ENCODE data around the gene TANC2.

Gene TANC2

GRCh38 chr17:62950067-62950466 is 16.0 kb upstream of the TANC2 start (continued):
- TF ChIP-seq, protein P1, sequence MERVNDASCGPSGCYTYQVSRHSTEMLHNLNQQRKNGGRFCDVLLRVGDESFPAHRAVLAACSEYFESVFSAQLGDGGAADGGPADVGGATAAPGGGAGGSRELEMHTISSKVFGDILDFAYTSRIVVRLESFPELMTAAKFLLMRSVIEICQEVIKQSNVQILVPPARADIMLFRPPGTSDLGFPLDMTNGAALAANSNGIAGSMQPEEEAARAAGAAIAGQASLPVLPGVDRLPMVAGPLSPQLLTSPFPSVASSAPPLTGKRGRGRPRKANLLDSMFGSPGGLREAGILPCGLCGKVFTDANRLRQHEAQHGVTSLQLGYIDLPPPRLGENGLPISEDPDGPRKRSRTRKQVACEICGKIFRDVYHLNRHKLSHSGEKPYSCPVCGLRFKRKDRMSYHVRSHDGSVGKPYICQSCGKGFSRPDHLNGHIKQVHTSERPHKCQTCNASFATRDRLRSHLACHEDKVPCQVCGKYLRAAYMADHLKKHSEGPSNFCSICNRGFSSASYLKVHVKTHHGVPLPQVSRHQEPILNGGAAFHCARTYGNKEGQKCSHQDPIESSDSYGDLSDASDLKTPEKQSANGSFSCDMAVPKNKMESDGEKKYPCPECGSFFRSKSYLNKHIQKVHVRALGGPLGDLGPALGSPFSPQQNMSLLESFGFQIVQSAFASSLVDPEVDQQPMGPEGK (tag by site-specific recombination; IDR thresholded peaks at IDR 0.05) = no peak
- no peak for TF ChIP-seq ZNF133 (tag by site-specific recombination; IDR thresholded peaks at IDR 0.05)
- TF ChIP-seq ZNF791 (tag by site-specific recombination; IDR thresholded peaks at IDR 0.05) = no peak
- no peak for TF ChIP-seq ZNF521 (tag by site-specific recombination; IDR thresholded peaks at IDR 0.05)
- no peak for TF ChIP-seq ZNF341 (tag by site-specific recombination; IDR thresholded peaks at IDR 0.05; ENCODE audit: low read depth)
- no peak for TF ChIP-seq ZNF843 (tag by site-specific recombination; IDR thresholded peaks at IDR 0.05)
- no peak for TF ChIP-seq ZNF404 (tag by site-specific recombination; IDR thresholded peaks at IDR 0.05)
- TF ChIP-seq ZBTB20 (tag by site-specific recombination; IDR thresholded peaks at IDR 0.05) = no peak
- no peak for TF ChIP-seq BCL11B (tag by site-specific recombination; IDR thresholded peaks at IDR 0.05; ENCODE audit: low read depth)
- TF ChIP-seq KLF8 (tag by site-specific recombination; IDR thresholded peaks at IDR 0.05) = no peak
- TF ChIP-seq, protein P2, sequence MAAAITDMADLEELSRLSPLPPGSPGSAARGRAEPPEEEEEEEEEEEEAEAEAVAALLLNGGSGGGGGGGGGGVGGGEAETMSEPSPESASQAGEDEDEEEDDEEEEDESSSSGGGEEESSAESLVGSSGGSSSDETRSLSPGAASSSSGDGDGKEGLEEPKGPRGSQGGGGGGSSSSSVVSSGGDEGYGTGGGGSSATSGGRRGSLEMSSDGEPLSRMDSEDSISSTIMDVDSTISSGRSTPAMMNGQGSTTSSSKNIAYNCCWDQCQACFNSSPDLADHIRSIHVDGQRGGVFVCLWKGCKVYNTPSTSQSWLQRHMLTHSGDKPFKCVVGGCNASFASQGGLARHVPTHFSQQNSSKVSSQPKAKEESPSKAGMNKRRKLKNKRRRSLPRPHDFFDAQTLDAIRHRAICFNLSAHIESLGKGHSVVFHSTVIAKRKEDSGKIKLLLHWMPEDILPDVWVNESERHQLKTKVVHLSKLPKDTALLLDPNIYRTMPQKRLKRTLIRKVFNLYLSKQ (tag by site-specific recombination; IDR thresholded peaks at IDR 0.05; ENCODE audit: borderline replicate concordance) = no peak
- no peak for TF ChIP-seq KLF16 (tag by site-specific recombination; IDR thresholded peaks at IDR 0.05)
- TF ChIP-seq SETDB1 (IDR thresholded peaks at IDR 0.05; ENCODE audit: insufficient read length, low read length) = peak; percentile 58
- no peak for TF ChIP-seq MYNN (tag by site-specific recombination; IDR thresholded peaks at IDR 0.05; ENCODE audit: borderline replicate concordance)
- TF ChIP-seq GFI1B (tag by site-specific recombination; IDR thresholded peaks at IDR 0.05) = no peak
- TF ChIP-seq ZNF2 (tag by site-specific recombination; IDR thresholded peaks at IDR 0.05) = no peak
- no peak for TF ChIP-seq IKZF3 (tag by site-specific recombination; IDR thresholded peaks at IDR 0.05)
- peak; percentile 64 for TF ChIP-seq ZNF549 (tag by site-specific recombination; IDR thresholded peaks at IDR 0.05)
- no peak for TF ChIP-seq ZNF560 (tag by site-specific recombination; IDR thresholded peaks at IDR 0.05; ENCODE audit: borderline replicate concordance)
- TF ChIP-seq ZFP41 (tag by site-specific recombination; IDR thresholded peaks at IDR 0.05; ENCODE audit: borderline replicate concordance) = no peak
- TF ChIP-seq WT1 (tag by site-specific recombination; IDR thresholded peaks at IDR 0.05) = peak; percentile 89
- no peak for TF ChIP-seq ZNF658 (tag by site-specific recombination; IDR thresholded peaks at IDR 0.05)
- no peak for TF ChIP-seq ZBTB11 (tag by site-specific recombination; conservative IDR thresholded peaks at IDR 0.05; ENCODE audit: low read depth)
- no peak for TF ChIP-seq ZNF169 (tag by site-specific recombination; IDR thresholded peaks at IDR 0.05)
- no peak for TF ChIP-seq ZSCAN16 (tag by site-specific recombination; IDR thresholded peaks at IDR 0.05)
- TF ChIP-seq ZNF19 (tag by site-specific recombination; IDR thresholded peaks at IDR 0.05; ENCODE audit: low read depth) = no peak
- TF ChIP-seq ZNF701 (tag by site-specific recombination; IDR thresholded peaks at IDR 0.05) = no peak
- no peak for TF ChIP-seq ZBTB10 (tag by site-specific recombination; IDR thresholded peaks at IDR 0.05)
- no peak for TF ChIP-seq BCL11A (tag by site-specific recombination; IDR thresholded peaks at IDR 0.05; ENCODE audit: low read depth)
- TF ChIP-seq TRIM28 (IDR thresholded peaks at IDR 0.05; ENCODE audit: borderline replicate concordance, low read length) = peak; percentile 99
- no peak for TF ChIP-seq HOXD13 (CRISPR knock-in tag; IDR thresholded peaks at IDR 0.05; ENCODE audit: borderline replicate concordance)
